ENCODE results near the gene DACT1.

DNA sequence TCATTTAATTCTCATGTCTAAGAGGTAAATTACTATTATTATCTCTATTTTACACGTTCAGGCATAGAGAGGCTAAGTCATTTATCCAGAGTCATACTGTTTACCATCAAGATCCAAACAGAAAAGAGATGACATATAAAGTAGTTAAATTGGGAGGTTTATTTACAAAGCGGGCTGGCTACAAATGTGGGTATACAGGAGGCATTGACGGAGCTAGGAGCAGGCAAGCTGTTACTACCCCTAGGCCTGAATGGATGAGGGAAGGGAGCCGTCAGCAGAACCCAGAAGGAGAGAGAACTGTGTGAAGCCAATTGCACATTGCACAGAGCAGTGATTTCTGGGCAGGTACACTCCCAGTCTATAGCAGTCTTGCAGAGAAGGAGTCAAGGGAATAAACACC, 39.8 kb downstream of the DACT1 start:
- no peak for TF ChIP-seq EZH2 (IDR thresholded peaks at IDR 0.05; ENCODE audit: insufficient read depth, poor library complexity, severe bottlenecking)
- TF ChIP-seq EZH2phosphoT487 (IDR thresholded peaks at IDR 0.05; ENCODE audit: insufficient read depth, low read depth), result no peak
